Esophagus squamous epithelium (tissue), 5 donors: ENCODE results near the gene OCA2. TPM values are rescaled to one million over a fixed set of nuclear protein-coding genes. Genes with fewer than 3 reads are reported as not detected.

ENCODE experiments used
- DNase-seq: peaks from one replicate; lab custom pipeline; 2025; lab: John Stamatoyannopoulos, UW
- H3K27ac ChIP-seq, 4 donors: fragments of 200-600 bp; sonication (generic); one replicate each; pipeline ENCODE4 v1.5.1; 2016 to 2019; ENCODE audit warnings: mild to moderate bottlenecking in 1 of 4
- H3K27me3 ChIP-seq, 4 donors: fragments of 200-600 bp; sonication (generic); 1 replicate in 3 of 4; 2 replicates in 1 of 4; pipeline versions ENCODE4 v1.5.1 to v1.6.0; 2017 to 2021; ENCODE audit warnings: antibody characterized with exemption in 1 of 4
- H3K36me3 ChIP-seq, 3 donors: fragments of 200-600 bp; sonication (generic); one replicate each; pipeline ENCODE4 v1.5.1; 2016 to 2019
- H3K4me1 ChIP-seq, 3 donors: fragments of 200-600 bp; sonication (generic); one replicate each; pipeline ENCODE4 v1.5.1; 2017 to 2019
- H3K4me3 ChIP-seq, 4 donors: fragments of 200-600 bp; sonication (generic); 1 replicate in 3 of 4; 2 replicates in 1 of 4; pipeline ENCODE4 v1.5.1; 2016 to 2019; ENCODE audit warnings: mild to moderate bottlenecking in 2 of 4, moderate library complexity in 1 of 4
- H3K9me3 ChIP-seq, 3 donors: fragments of 200-600 bp; sonication (generic); one replicate each; pipeline ENCODE4 v1.5.1; 2016 to 2019
- CTCF ChIP-seq, 6 experiments: fragments of 450-650 bp in 4 of 6; fragments of 200-600 bp in 2 of 6; sonication (generic) in 2 of 6; IDR thresholded peaks; one replicate each; pipeline ENCODE4 v1.5.1; 2016 to 2019; ENCODE audit warnings: antibody characterized with exemption in 6 of 6, mild to moderate bottlenecking in 4 of 6, moderate library complexity in 4 of 6
- POLR2A ChIP-seq, 4 donors: fragments of 450-650 bp; IDR thresholded peaks; one replicate each; pipeline ENCODE4 v1.6.1; 2017; ENCODE audit warnings: antibody characterized with exemption in 4 of 4, mild to moderate bottlenecking in 4 of 4, moderate library complexity in 3 of 4
- WGBS, 2 donors: methylation state at CpG; one replicate each; pipeline ENCODE4 v1.1.5; 2018; 5-methylcytosine and 5-hydroxymethylcytosine counted together
- intact Hi-C: fragments of 100-400 bp; cut with DNase I; formaldehyde crosslinking; loops from one replicate; pipeline ENCODE4 v1.15.0; 2022
- total RNA-seq, 4 donors: library from RNA; depleted of rRNA; stranded (reverse); fragments of >200 nt; gene quantifications; one replicate each; pipeline ENCODE4 v1.1.0, GENCODE V29; 2016
- donor health status: DM: yes; HTN: yes; CAD: no.

Gene OCA2
- total RNA-seq, 4 donors from 2014 or later: 1.7 to 5.5 (median 4.6) TPM

DNA sequence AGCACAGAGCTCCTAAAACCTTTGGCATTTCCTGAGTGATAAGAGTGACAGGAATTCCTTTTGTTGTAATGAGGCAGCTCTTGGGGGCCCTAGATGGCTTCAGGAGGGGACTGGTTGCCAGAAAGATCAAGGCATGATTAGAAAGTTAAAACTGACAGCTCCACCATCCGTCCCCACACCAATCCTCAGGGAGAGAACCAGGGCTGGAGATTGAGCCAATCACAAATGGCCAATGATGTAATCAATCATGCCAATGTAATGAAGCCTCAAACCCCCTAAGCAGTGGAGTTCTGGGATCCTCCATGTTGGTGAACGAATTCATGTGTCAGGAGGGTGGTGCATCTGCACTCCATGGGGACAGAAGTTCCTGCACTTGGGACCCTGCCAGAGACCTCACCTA, 265.1 kb downstream of the OCA2 start:
- TF ChIP-seq CTCF (IDR thresholded peaks at IDR 0.05): no peak
- no peak for TF ChIP-seq POLR2A (IDR thresholded peaks at IDR 0.05)
- H3K4me1 ChIP-seq: no peaks in the 10 kb centered on the region
- intact Hi-C loops: no loop called here
- H3K27ac ChIP-seq: no peak overlapping the region
- H3K9me3 ChIP-seq: no peaks in the 10 kb centered on the region
- H3K4me3 ChIP-seq: no peak overlapping the region
- no peak for DNase-seq
- no peaks in the 10 kb centered on the region for H3K36me3 ChIP-seq
- 78 to 88% methylated on average over 2 of the region's 2 CpGs for WGBS, 2 donors
- H3K27me3 ChIP-seq: no peaks in the 10 kb centered on the region

DNA sequence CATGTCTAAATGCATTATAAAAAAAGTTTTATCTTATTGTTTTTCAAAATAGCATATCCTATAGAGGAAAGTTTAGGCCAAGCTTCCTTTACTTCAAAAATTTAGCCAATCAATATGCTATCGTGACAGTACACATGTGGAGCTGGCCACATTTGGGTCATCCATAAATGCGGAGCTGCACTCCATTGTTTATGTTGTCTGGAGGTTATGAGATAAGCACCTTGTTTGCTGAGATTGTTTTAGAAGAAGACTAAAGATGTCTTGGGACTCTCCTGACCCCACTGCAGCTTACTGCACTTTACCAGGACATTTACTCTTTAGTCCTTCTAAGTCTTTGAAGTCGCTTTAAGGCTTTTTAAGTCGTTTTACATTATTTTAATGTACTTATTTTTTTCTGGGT, 265.9 kb downstream of the OCA2 start:
- TF ChIP-seq POLR2A (IDR thresholded peaks at IDR 0.05): no peak
- Histone ChIP-seq H3K36me3 (no peaks in the 10 kb centered on the region), H3K27ac (no peak overlapping the region), H3K4me1 (no peaks in the 10 kb centered on the region), H3K4me3 (no peak overlapping the region), H3K9me3 (no peaks in the 10 kb centered on the region), H3K27me3 (no peaks in the 10 kb centered on the region)
- intact Hi-C loops: no loop called here
- no peak for DNase-seq
- 77 to 79% methylated on average over 4 of the region's 4 CpGs for WGBS, 2 donors

DNA sequence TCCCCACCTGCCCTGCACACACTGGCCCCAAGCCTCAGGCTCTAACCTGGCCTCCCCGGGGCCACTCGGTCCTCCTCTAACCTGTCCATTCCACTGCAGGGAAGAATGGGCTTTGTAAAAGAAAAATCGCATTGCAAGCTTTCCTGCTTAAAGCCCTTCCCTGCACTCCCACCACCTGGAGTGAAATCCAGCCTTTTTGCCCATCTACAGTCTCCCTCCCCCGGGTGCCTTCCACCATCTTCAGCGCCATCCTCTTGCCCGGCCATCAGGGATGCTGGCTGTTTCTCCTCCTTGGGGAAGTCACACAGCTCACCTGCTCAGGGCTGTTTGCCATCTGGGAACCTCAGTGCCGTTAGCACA, 266.9 kb downstream of the OCA2 start:
- TF ChIP-seq CTCF (IDR thresholded peaks at IDR 0.05) (no peak), POLR2A (IDR thresholded peaks at IDR 0.05) (no peak)
- no peak for DNase-seq
- intact Hi-C loops: no loop called here
- no peaks in the 10 kb centered on the region for H3K9me3 ChIP-seq
- H3K27me3 ChIP-seq: no peaks in the 10 kb centered on the region
- H3K4me3 ChIP-seq: no peak overlapping the region
- 85 to 92% methylated on average over 7 of the region's 7 CpGs for WGBS, 2 donors
- no peaks in the 10 kb centered on the region for H3K36me3 ChIP-seq
- no peak overlapping the region for H3K27ac ChIP-seq
- H3K4me1 ChIP-seq: no peaks in the 10 kb centered on the region

DNA sequence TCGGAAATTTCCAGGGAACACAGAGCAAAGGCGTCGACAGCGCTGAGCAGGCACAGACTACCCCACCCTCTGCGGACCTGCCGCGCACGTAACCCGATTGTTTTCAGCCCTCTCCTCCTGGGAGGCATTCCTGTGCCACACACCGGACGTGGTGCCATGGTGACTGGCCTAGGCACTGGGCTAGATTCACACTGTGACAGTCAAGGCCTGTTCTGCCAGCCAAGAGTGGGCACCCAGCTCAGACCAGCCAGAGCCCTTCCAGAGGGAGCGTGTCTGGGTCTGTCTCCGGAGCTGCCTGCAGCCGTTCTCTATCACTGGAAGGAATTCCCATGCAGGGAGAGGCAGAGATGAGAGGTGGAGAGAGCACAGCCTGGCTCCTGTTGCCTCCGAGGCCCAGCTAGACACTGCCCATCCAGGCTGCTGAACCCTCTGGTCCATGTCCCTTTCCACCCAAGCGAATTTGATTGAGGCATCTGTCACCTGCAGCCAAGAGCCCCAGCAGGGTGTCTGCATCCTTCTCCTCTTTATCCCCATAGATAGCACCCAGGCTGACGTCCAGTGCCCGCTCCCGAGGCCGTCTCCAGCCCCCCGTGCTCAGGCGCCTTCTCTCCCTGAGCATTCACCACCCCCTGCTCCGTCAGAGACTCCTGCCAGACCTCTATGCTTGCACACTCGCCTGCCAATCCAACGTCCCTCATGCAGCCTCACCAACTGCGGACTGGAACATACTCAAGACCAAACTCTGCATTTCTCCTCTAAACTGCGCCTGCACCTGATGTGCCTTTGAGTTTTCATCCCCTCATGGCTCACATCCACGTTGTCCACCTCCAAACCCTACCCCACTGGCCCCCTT, 267.5 kb downstream of the OCA2 start:
- Histone ChIP-seq H3K36me3 (no peaks in the 10 kb centered on the region), H3K4me3 (no peak overlapping the region), H3K27me3 (no peaks in the 10 kb centered on the region), H3K4me1 (no peaks in the 10 kb centered on the region), H3K27ac (no peak overlapping the region), H3K9me3 (no peaks in the 10 kb centered on the region)
- intact Hi-C loops: no loop called here
- WGBS, 2 donors: 85 to 92% methylated on average over 24 of the region's 28 CpGs
- no peak for TF ChIP-seq POLR2A (IDR thresholded peaks at IDR 0.05)
- TF ChIP-seq CTCF (IDR thresholded peaks at IDR 0.05): no peak
- DNase-seq: no peak

- no peak overlapping the region for H3K27ac ChIP-seq
- whole genome bisulfite sequencing, 2 donors: 65 to 86% methylated on average over 8 of the region's 10 CpGs
- H3K36me3 ChIP-seq: no peaks in the 10 kb centered on the region
- TF ChIP-seq POLR2A (IDR thresholded peaks at IDR 0.05): no peak
- no peak for TF ChIP-seq CTCF (IDR thresholded peaks at IDR 0.05)
- intact Hi-C loops: no loop called here
- H3K27me3 ChIP-seq: no peaks in the 10 kb centered on the region
- DNase-seq: no peak
- no peaks in the 10 kb centered on the region for H3K4me1 ChIP-seq
- H3K4me3 ChIP-seq: no peak overlapping the region
- H3K9me3 ChIP-seq: no peaks in the 10 kb centered on the region
Measured at GRCh38 chr15:27828746-27829145, 270.4 kb downstream of the OCA2 start.
